SH-SY5Y (cell line): Measurements from ENCODE around the gene ASS1.

Source experiments
- GATA2 ChIP-seq: IDR thresholded peaks from 2 replicates; pipeline ENCODE4 v1.6.1; 2011; ENCODE audit warnings: mild to moderate bottlenecking, low read depth, low read length
- GATA3 ChIP-seq: IDR thresholded peaks from 2 replicates; pipeline ENCODE4 v1.6.1; 2011; ENCODE audit warnings: low read depth, mild to moderate bottlenecking, low read length, moderate library complexity

GRCh38 chr9:130411566-130411915 lies 33.2 kb upstream of the ASS1 start:
- TF ChIP-seq GATA3, result no peak
- TF ChIP-seq GATA2, result no peak
